Sigmoid colon (tissue), 7 donors: ENCODE measurements around the gene UST. TPM values are rescaled to one million over a fixed set of nuclear protein-coding genes. Genes with fewer than 3 reads are reported as not detected.

Experiments used
- DNase-seq: peaks from one replicate; pipeline ENCODE4 v3.0.0-alpha.2; 2019
- H3K27ac ChIP-seq, 4 donors: fragments of 200-600 bp; sonication (generic); one replicate each; pipeline ENCODE4 v1.5.1; 2016 to 2019; ENCODE audit warnings: mild to moderate bottlenecking in 1 of 4
- H3K27me3 ChIP-seq, 3 donors: fragments of 200-600 bp; sonication (generic); one replicate each; pipeline ENCODE4 v1.5.1; 2019; ENCODE audit warnings: mild to moderate bottlenecking in 1 of 3
- H3K36me3 ChIP-seq, 4 donors: fragments of 200-600 bp; sonication (generic); one replicate each; pipeline ENCODE4 v1.5.1; 2016 to 2019
- H3K4me1 ChIP-seq, 4 donors: fragments of 200-600 bp; sonication (generic); one replicate each; pipeline ENCODE4 v1.5.1; 2017 to 2019
- H3K4me3 ChIP-seq, 4 donors: fragments of 200-600 bp; sonication (generic); one replicate each; pipeline ENCODE4 v1.5.1; 2017 to 2019; ENCODE audit warnings: mild to moderate bottlenecking in 2 of 4, moderate library complexity in 1 of 4
- H3K9me3 ChIP-seq, 4 donors: fragments of 200-600 bp in 3 of 4; sonication (generic) in 3 of 4; one replicate each; pipeline versions ENCODE4 v1.5.1 to v1.6.1; 2013 to 2019
- CTCF ChIP-seq, 4 experiments: fragments of 450-650 bp in 3 of 4; fragments of 200-600 bp in 1 of 4; IDR thresholded peaks; one replicate each; pipeline ENCODE4 v1.5.1; 2016 to 2019; ENCODE audit warnings: antibody characterized with exemption in 4 of 4, mild to moderate bottlenecking in 3 of 4, moderate library complexity in 2 of 4
- EP300 ChIP-seq, 4 donors: sonication (generic); formaldehyde crosslinking; IDR thresholded peaks; one replicate each; pipeline ENCODE4 v1.6.1; 2017; ENCODE audit warnings: antibody characterized with exemption in 4 of 4
- POLR2A ChIP-seq, 2 donors: fragments of 450-650 bp; IDR thresholded peaks; one replicate each; pipeline ENCODE4 v1.6.1; 2016; ENCODE audit warnings: antibody characterized with exemption in 2 of 2, mild to moderate bottlenecking in 2 of 2, moderate library complexity in 2 of 2
- POLR2AphosphoS5 ChIP-seq, 4 donors: sonication (generic); formaldehyde crosslinking; IDR thresholded peaks; one replicate each; pipeline ENCODE4 v1.6.1; 2017; ENCODE audit warnings: antibody characterized with exemption in 4 of 4
- WGBS, 2 donors: extraction: QIAGEN DNeasy Blood & Tissue Kit; methylation state at CpG; one replicate each; pipeline ENCODE4 v1.1.7; 2013; 5-methylcytosine and 5-hydroxymethylcytosine counted together
- intact Hi-C: fragments of 100-400 bp; cut with DNase I; formaldehyde crosslinking; loops from one replicate; pipeline ENCODE4 v1.15.1; 2023
- polyA plus RNA-seq, 3 donors: library from polyadenylated mRNA; stranded (reverse); fragments of 200-250 nt; gene quantifications; one replicate each; pipeline ENCODE4 v1.2.3, GENCODE V29; 2013
- total RNA-seq, 4 donors: library from RNA; depleted of rRNA; stranded (reverse); fragments of >200 nt; gene quantifications; one replicate each; pipeline ENCODE4 v1.1.0, GENCODE V29; 2016
- donor health status: healthy with polysubstance abuse.
- donor health status: Bipolar disorder and iron deficiency.
- donor health status: healthy.

UST gene
- total and polyA plus RNA-seq, 7 donors = 0.46 to 35.2 (median 21.8) TPM

DNA sequence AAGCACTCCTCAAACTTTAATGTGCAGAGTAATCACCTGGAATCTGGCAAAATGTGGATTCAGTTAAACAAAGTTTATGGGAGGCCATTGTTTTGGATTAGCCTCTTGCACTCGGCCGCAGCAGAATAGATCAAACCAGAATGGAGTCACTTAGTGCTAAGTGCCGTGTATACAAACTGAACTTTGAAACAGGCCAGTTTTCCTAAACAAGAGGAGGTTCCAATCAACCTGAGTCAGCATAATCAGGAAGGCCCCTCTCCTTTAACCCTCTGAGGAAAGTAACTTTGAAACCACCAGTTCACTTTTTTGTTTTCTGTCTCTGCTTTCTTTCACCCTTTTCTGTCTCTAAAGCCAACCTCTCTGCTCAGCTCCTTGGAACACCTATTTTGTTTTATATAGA is 92.2 kb downstream of the UST start:
- Histone ChIP-seq H3K9me3 (no peaks in the 10 kb centered on the region), H3K27ac (no peak overlapping the region), H3K27me3 (no peaks in the 10 kb centered on the region), H3K4me3 (no peak overlapping the region), H3K4me1 (peaks cover 0 to 20% (median 14%) of the 10 kb centered on the region in 4 donors), H3K36me3 (no peaks in the 10 kb centered on the region)
- DNase-seq = no peak
- intact Hi-C loops = no loop called here
- WGBS, 2 donors = 41 to 72% methylated on average over 3 of the region's 3 CpGs
- no peak for TF ChIP-seq EP300 (IDR thresholded peaks at IDR 0.05)
- TF ChIP-seq CTCF (IDR thresholded peaks at IDR 0.05) = no peak
- no peak for TF ChIP-seq POLR2AphosphoS5 (IDR thresholded peaks at IDR 0.05)
- TF ChIP-seq POLR2A (IDR thresholded peaks at IDR 0.05) = no peak

GRCh38 chr6:148840256-148840655 is 93.4 kb downstream of the UST start:
- no peak for DNase-seq
- intact Hi-C loops = no loop called here
- H3K9me3 ChIP-seq = no peaks in the 10 kb centered on the region
- 84 to 95% methylated on average over 5 of the region's 5 CpGs for WGBS, 2 donors
- H3K36me3 ChIP-seq = no peaks in the 10 kb centered on the region
- no peaks in the 10 kb centered on the region for H3K27me3 ChIP-seq
- no peak overlapping the region for H3K4me3 ChIP-seq
- TF ChIP-seq CTCF (IDR thresholded peaks at IDR 0.05) (no peak), POLR2AphosphoS5 (IDR thresholded peaks at IDR 0.05) (no peak), POLR2A (IDR thresholded peaks at IDR 0.05) (no peak), EP300 (IDR thresholded peaks at IDR 0.05) (no peak)
- peaks cover 0 to 20% (median 13%) of the 10 kb centered on the region in 4 donors for H3K4me1 ChIP-seq
- H3K27ac ChIP-seq = no peak overlapping the region

DNA sequence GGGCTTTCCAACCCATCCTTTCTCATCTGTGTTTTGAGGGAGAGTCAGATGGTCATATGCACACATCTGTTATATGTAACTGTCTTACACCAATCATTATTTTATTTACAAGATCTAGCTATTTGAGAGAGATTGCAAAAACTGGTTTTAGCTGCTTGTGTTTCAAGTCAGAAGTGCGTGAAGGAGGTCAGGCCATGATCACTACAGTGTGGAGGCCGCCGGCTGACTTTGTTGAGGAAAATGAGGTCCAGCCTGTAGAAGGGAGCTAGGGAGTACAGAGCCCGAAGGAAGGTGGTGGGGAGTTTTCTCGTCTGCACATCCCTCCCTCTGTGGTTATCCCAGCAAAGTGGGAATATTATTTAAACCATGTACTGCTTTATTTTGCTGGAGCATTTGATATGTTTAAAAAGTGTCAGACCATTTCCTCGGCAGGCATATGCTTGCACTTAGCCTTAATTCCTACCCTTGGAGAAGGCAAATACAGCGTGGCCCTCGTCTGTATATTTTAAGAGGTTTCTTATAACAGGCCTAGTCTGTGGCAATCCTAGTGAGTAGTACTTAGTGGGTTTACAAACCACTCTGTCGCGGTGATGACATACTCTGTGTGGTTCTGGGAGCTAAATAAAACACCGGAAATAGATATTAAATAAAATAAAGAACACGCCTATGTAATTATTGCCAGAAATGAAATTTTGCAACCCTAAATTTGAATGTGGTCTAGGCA is 95.6 kb downstream of the UST start:
- 83 to 84% methylated on average over 12 of the region's 12 CpGs for WGBS, 2 donors
- TF ChIP-seq POLR2A (IDR thresholded peaks at IDR 0.05) = no peak
- no peak for TF ChIP-seq POLR2AphosphoS5 (IDR thresholded peaks at IDR 0.05)
- TF ChIP-seq EP300 (IDR thresholded peaks at IDR 0.05) = no peak
- TF ChIP-seq CTCF (IDR thresholded peaks at IDR 0.05) = no peak
- no peak overlapping the region for H3K27ac ChIP-seq
- intact Hi-C loops = no loop called here
- H3K4me1 ChIP-seq = peaks cover 0 to 17% (median 7%) of the 10 kb centered on the region in 4 donors
- H3K27me3 ChIP-seq = no peaks in the 10 kb centered on the region
- no peaks in the 10 kb centered on the region for H3K36me3 ChIP-seq
- no peak overlapping the region for H3K4me3 ChIP-seq
- no peaks in the 10 kb centered on the region for H3K9me3 ChIP-seq
- no peak for DNase-seq

DNA sequence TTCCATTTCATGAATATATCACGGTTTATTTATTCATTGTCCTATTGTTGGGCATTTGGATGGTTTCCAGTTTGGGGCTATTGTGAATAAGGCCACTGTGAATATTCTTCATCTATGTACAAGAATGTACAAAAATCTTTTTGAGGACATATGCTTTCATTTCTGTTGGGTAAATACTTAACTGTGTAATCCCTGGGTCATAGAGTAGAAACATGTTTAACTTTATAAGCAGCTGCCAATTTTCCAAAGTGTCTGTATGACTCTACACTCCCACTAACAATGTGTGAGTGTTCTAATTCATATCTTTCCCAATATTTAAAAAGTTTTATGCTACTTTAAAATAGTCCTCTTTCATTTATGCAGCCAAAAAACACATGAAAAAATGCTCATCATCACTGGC is 98.6 kb downstream of the UST start:
- Histone ChIP-seq H3K27ac (no peak overlapping the region), H3K4me3 (no peak overlapping the region), H3K4me1 (peaks cover 0 to 17% (median 9%) of the 10 kb centered on the region in 4 donors), H3K9me3 (no peaks in the 10 kb centered on the region), H3K27me3 (no peaks in the 10 kb centered on the region), H3K36me3 (no peaks in the 10 kb centered on the region)
- intact Hi-C loops = no loop called here
- DNase-seq = no peak
- TF ChIP-seq EP300 (IDR thresholded peaks at IDR 0.05) = no peak
- no peak for TF ChIP-seq POLR2AphosphoS5 (IDR thresholded peaks at IDR 0.05)
- TF ChIP-seq POLR2A (IDR thresholded peaks at IDR 0.05) = no peak
- TF ChIP-seq CTCF (IDR thresholded peaks at IDR 0.05) = no peak
- 55 to 87% methylated on average over 1 of the region's 1 CpG for WGBS, 2 donors
